Rectal smooth muscle tissue (tissue), 1 donor: ENCODE measurements around the gene NSA2.
A peak's percentile ranks its signal among the peaks of the same experiment; 100 is the strongest.
"Not testable (repeated sequence)": the region's sequence is repeated elsewhere in the genome, so short reads cannot be mapped to it uniquely, and the experiment has no call there.

ENCODE experiments used
- H3K27ac ChIP-seq: one replicate; pipeline ENCODE4 v1.7.0; 2013; ENCODE audit warnings: low read depth, low read length, inconsistent platforms
- H3K27me3 ChIP-seq: one replicate; pipeline ENCODE4 v1.7.0; 2013; ENCODE audit warnings: low read length; ENCODE audit not compliant: control insufficient read depth, insufficient read depth
- H3K36me3 ChIP-seq: one replicate; pipeline ENCODE4 v1.7.0; 2013; ENCODE audit warnings: low read length; ENCODE audit not compliant: control insufficient read depth, insufficient read depth
- H3K4me1 ChIP-seq: one replicate; pipeline ENCODE4 v1.7.0; 2013; ENCODE audit warnings: low read length; ENCODE audit not compliant: control insufficient read depth, insufficient read depth
- H3K4me3 ChIP-seq: one replicate; pipeline ENCODE4 v1.7.0; 2013; ENCODE audit warnings: low read length
- H3K9ac ChIP-seq: one replicate; pipeline ENCODE4 v1.7.0; 2013; ENCODE audit warnings: low read length

Gene NSA2

DNA sequence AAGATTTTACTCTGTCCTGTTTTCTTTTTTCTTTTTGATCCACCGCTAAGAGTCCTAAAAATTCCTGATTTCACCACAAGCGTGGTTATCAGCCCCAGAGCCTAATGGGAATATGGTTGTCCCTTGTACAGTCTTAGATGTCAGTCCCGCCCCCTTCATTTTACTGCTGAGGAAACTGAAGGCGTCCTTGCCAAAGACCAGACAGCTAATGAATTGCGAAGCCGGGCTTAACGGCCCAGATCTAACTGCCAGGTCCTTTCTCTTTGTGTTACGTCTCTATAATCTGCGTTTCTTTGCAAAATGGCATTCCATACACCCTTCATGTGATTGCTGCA is 497 bp downstream of the NSA2 start:
- Histone ChIP-seq H3K36me3 (peaks cover 4% of the 10 kb centered on the region), H3K27me3 (no peaks in the 10 kb centered on the region), H3K9ac (peak overlapping the region; percentile 58), H3K27ac (peak overlapping the region; percentile 81), H3K4me3 (peak overlapping the region; percentile 100), H3K4me1 (peaks cover 13% of the 10 kb centered on the region)

DNA sequence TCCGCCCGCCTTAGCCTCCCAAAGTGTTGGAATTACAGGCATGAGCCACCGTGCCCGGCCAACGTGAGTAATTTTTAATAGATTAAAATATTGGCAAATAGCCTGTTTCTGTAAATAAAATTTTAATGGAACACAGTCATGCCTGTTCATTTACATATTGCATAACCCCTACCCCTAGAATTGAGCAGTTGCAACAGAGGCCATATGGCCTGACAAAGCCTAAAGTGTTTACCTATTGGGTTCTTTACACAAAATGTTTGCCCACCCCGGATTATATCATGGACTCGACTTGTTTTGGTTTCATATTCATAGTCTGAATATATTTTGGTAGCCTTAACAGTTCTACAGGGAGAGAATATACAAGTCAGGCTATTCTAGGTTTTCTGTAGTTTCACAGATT is 5.3 kb downstream of the NSA2 start:
- peaks cover 8% of the 10 kb centered on the region for H3K4me1 ChIP-seq
- H3K27ac ChIP-seq: no peak overlapping the region
- H3K36me3 ChIP-seq: peaks cover 2% of the 10 kb centered on the region
- no peak overlapping the region for H3K9ac ChIP-seq
- H3K4me3 ChIP-seq: no peak overlapping the region
- H3K27me3 ChIP-seq: no peaks in the 10 kb centered on the region

DNA sequence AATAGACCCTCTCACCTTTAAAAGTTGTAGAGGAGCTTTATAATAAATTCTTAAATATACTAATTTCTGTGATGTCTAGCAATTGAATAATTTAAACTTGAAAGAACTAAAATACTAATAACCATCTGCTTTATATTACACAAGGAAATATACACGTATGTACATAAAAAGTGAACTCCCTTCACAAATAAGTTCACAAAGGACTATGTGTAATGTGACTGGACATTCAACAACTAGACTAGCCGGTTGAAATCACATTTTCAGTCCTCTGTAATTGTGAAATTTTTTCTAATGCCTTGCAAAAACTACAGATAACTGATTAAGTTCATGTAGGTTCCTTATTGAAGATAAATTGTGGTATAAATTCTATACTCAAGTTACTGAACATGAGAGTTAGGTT is 11.6 kb downstream of the NSA2 start:
- Histone ChIP-seq H3K4me3 (no peak overlapping the region), H3K36me3 (no peaks in the 10 kb centered on the region), H3K27ac (no peak overlapping the region), H3K4me1 (no peaks in the 10 kb centered on the region), H3K9ac (no peak overlapping the region), H3K27me3 (no peaks in the 10 kb centered on the region)

DNA sequence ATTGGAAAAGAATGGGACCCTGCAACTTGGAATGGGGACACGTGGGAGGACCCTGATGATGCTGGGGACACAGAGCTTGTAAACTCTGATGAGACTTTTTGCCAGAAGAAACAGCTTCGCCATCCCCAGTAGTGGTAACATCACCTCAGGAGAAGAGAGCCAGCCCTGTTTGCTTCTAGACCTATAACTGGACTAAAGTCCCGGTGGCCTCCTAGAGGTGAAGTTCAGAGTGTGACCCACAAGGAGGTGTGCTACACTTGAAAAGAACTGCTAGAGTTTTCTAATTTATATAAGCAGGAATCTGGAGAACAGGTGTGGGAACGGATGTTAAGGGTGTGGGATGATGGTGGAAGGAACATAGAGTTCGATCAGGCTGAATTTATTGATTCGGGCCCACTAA is 19.8 kb downstream of the NSA2 start:
- no peak overlapping the region for H3K9ac ChIP-seq

DNA sequence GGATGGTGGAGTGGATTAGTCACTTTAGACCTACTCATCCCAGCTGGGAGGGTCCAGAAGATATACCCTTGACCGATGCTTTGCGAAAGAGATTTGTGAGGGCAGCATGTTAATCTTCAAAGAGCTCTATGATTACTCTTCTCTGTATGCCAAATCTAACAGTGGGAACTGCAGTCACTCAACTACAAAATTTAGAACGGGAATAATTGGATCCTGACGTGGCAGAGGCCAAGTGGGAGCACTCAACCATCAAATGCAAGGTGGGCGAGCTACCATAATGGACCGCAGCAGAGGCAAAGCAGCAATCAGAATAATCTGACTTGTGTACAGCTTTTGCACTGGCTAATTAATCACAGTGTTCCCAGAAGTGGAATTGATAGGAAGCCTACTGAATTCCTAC is 20.4 kb downstream of the NSA2 start:
- no peaks in the 10 kb centered on the region for H3K36me3 ChIP-seq
- no peak overlapping the region for H3K27ac ChIP-seq
- no peaks in the 10 kb centered on the region for H3K27me3 ChIP-seq

More for the DNA sequence above, 19.8 kb downstream of the NSA2 start:
- no peaks in the 10 kb centered on the region for H3K36me3 ChIP-seq
- no peak overlapping the region for H3K4me3 ChIP-seq
- no peaks in the 10 kb centered on the region for H3K27me3 ChIP-seq
- no peak overlapping the region for H3K27ac ChIP-seq
- no peaks in the 10 kb centered on the region for H3K4me1 ChIP-seq

DNA sequence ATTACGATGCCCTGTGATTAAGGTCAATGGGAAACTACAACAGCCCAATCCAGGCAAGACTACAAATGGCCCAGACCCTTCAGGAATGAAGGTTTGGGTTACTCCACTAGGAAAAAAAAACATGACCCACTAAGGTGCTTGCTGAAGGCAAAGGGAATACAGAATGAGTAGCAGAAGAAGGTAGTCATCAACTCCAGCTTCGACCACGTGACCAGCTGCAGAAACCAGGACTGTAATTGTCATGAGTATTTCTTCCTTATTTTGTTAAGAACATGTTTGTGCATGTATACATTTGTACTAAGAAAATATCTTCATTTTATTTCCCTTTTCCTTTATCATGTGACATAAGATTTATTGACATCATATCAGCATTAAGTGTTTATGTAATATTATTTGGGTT is 24.6 kb downstream of the NSA2 start:
- H3K27ac ChIP-seq, H3K36me3 ChIP-seq, H3K9ac ChIP-seq, H3K4me1 ChIP-seq, H3K27me3 ChIP-seq, H3K4me3 ChIP-seq: not testable (repeated sequence)

More for the DNA sequence above, 20.4 kb downstream of the NSA2 start:
- H3K9ac ChIP-seq: no peak overlapping the region
- H3K4me3 ChIP-seq: no peak overlapping the region
- no peaks in the 10 kb centered on the region for H3K4me1 ChIP-seq

DNA sequence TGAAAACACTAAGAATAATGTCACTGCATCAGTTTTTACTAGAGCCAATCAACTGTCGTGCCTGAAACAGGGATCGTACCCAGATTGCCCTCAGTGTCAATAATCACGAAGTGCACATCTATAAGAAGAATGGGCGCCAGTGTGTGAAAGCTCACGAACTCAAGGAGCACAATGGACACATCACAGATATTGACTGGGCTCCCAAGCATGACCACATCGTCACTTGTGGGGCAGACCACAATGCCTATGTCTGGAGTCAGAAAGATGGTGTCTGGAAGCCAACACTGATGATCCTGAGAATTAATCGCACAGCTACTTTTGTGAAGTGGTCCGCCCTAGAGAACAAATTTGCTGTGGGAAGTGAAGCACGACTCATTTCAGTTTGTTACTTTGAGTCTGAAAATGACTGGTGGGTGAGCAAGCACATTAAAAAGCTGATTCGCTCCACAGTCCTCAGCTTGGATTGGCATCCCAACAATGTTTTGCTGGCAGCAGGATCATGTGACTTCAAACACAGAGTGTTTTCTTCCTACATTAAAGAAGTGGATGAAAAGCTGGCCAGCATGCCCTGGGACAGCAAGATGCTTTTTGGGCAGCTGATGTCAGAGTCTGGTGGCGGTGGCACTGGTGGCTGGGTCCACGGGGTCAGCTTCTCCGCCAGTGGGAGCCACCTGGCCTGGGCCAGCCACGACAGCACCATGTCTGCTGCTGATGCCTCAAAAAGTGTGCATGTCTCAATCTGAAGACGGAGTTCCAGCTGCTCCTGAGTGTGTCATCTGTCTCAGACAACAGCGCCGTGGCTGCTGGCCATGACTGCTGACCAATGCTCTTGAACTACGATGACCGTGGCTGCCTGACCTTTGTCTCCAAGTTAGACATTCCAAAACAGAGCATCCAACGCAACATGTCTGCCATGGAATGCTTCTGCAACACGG is 32.2 kb downstream of the NSA2 start:
- H3K27me3 ChIP-seq: no peaks in the 10 kb centered on the region
- H3K9ac ChIP-seq: no peak overlapping the region
- no peaks in the 10 kb centered on the region for H3K36me3 ChIP-seq
- no peak overlapping the region for H3K27ac ChIP-seq
- no peak overlapping the region for H3K4me3 ChIP-seq
- no peaks in the 10 kb centered on the region for H3K4me1 ChIP-seq

DNA sequence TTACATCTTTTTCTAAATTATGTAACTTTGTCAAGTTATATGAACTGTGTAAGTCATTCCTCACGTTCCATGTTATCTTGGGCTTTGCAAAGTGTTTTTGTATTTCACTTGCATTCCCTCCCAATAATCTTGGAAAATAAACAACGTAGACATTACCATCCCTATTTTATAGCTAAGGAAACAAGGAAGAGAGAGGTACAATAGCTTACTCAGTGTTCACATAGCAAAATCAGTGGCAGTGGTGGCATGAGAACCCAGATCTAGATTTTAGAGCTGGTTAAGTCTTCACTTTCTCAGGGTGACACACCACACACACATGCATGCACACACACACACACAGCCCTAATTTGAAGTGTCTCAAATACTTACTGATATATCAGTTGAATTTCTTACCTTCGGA is 34.1 kb downstream of the NSA2 start:
- H3K4me1 ChIP-seq: no peaks in the 10 kb centered on the region
- no peaks in the 10 kb centered on the region for H3K36me3 ChIP-seq
- H3K4me3 ChIP-seq: no peak overlapping the region
- no peak overlapping the region for H3K9ac ChIP-seq
- H3K27me3 ChIP-seq: no peaks in the 10 kb centered on the region
- no peak overlapping the region for H3K27ac ChIP-seq

DNA sequence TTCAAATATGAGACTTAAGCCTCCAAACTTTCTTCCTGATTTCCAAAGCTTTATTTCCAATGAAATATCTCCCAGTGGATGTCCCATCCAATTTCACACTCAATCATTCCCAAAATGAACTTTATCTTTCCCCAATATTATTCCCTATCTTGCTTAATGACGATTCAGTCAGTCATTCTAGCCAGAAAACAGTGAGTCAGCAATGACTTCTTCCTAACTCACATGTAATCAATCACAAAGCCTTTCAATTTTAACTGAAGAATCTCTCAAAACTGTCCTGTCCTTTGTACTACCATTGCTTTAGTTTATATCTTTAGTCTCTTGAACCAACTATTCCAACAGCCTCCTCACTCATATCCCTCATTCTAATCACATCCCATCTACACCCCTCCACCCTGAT is 34.9 kb downstream of the NSA2 start:
- Histone ChIP-seq H3K27me3 (no peaks in the 10 kb centered on the region), H3K27ac (no peak overlapping the region), H3K9ac (no peak overlapping the region), H3K4me1 (no peaks in the 10 kb centered on the region), H3K4me3 (no peak overlapping the region), H3K36me3 (no peaks in the 10 kb centered on the region)

DNA sequence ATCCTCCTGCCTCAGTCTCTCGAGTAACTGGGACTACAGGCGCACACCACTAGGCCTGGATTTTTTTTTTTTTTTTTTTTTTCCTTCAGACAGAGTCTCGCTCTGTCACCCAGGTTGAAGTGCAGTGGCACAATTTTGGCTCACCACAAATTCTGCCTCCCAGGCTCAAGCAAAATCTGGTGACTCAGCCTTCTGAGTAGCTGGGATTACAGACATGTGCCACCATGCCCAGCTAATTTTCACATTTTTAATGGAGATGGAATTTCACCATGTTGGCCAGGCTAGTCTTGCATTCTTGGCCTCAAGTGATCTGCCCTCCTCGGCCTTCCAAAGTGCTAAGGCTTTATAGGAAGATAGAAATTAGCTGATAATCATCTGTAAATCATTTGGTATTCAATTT is 43.9 kb downstream of the NSA2 start:
- H3K9ac ChIP-seq: no peak overlapping the region
- H3K4me3 ChIP-seq: no peak overlapping the region
- no peaks in the 10 kb centered on the region for H3K4me1 ChIP-seq
- H3K27me3 ChIP-seq: no peaks in the 10 kb centered on the region
- H3K36me3 ChIP-seq: no peaks in the 10 kb centered on the region
- no peak overlapping the region for H3K27ac ChIP-seq

DNA sequence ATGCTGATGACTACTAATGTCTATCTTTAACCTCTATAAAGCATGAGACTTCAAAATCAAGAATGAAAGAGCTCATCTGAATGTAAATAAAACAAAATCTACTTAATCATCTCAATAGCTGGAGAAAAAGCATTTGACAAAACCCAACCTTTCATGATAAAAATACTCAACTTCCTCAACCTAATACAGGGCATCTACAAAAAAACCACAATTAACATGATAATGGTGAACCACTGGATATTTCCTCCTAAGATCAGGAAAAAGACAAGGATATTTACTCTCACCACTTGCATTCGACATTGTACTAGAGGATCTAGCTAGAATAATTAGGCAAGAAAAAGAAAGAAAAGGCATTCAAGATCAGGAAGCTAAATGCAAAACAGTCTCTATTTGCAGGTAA is 49.8 kb downstream of the NSA2 start:
- no peak overlapping the region for H3K4me3 ChIP-seq
- no peak overlapping the region for H3K9ac ChIP-seq
- no peaks in the 10 kb centered on the region for H3K36me3 ChIP-seq
- no peaks in the 10 kb centered on the region for H3K27me3 ChIP-seq
- H3K4me1 ChIP-seq: no peaks in the 10 kb centered on the region
- no peak overlapping the region for H3K27ac ChIP-seq

DNA sequence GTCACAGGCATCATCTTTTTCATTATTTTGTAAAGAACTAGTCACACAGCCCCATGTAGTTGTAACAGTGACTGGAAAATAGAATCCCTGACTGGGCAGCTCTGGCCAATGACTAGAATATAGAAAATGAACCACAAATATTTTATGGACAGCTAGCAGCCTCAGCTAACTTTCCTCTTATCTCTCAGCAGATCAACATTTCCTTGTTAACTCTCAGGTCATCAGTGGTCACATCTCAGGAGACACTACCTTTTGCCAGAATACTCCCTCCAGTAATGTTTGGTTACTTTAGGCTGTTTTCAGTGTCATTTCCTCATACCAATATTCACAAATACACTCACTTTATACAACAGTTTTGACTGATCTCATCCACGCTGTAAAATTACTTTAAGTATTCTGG is 55.2 kb downstream of the NSA2 start:
- Histone ChIP-seq H3K4me1 (no peaks in the 10 kb centered on the region), H3K27ac (no peak overlapping the region), H3K9ac (no peak overlapping the region), H3K27me3 (no peaks in the 10 kb centered on the region), H3K36me3 (no peaks in the 10 kb centered on the region), H3K4me3 (no peak overlapping the region)

DNA sequence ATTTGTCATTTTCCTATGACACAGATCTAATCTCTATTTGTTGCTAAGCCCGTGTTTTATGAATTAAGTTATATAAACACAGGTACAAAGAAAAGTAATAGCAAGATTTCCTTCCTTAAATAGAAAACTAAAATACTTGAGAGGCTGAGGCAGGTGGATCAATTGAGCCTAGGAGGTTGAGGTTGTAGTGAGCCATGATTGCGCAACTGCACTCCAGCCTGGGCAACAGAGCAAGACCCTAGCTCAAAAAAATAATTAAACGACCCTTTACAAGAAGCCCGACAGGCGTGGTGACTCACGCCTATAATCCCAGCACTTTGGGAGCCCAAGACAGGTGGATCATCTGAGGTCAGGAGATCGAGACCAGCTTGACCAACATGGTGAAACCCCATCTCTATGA is 62.4 kb downstream of the NSA2 start:
- no peaks in the 10 kb centered on the region for H3K36me3 ChIP-seq
- no peaks in the 10 kb centered on the region for H3K27me3 ChIP-seq

More for the DNA sequence above, 62.4 kb downstream of the NSA2 start:
- Histone ChIP-seq H3K4me1 (no peaks in the 10 kb centered on the region), H3K27ac (no peak overlapping the region), H3K9ac (no peak overlapping the region), H3K4me3 (no peak overlapping the region)
